ENCODE results near the gene MAGIX. TPM values are rescaled to one million over a fixed set of nuclear protein-coding genes. Genes with fewer than 3 reads are reported as not detected.

The MAGIX gene
- total RNA-seq, 1 experiment from 2014 or later, result 1.9 TPM

GRCh38 chrX:49210406-49210805 lies 47.8 kb downstream of the MAGIX start:
- Histone ChIP-seq H3K56ac (ENCODE audit: insufficient read length, low read depth, low read length) (no peak overlapping the region), H3K27me3 (ENCODE audit: insufficient read depth, low read length) (no peaks in the 10 kb centered on the region), H3K79me2 (ENCODE audit: insufficient read depth, low read length) (no peaks in the 10 kb centered on the region), H3T11ph (ENCODE audit: low read length) (no peak overlapping the region), H3K27ac (ENCODE audit: insufficient read length, low read depth, low read length) (no peak overlapping the region), H2BK5ac (ENCODE audit: insufficient read length, low read length) (no peak overlapping the region), H3K9me3 (ENCODE audit: control insufficient read depth, low read depth, low read length) (peaks cover 36% of the 10 kb centered on the region), H3K4me2 (ENCODE audit: insufficient read depth, insufficient read length, low read length) (no peak overlapping the region), H4K8ac (replicated peaks; ENCODE audit: insufficient read length, low read depth, low read length) (no peak overlapping the region), H2BK120ac (ENCODE audit: low read depth, low read length, poor library complexity, severe bottlenecking) (no peak overlapping the region), H3K9ac (ENCODE audit: extremely low read depth, insufficient read length, low read length) (no peak overlapping the region), H2AK5ac (ENCODE audit: insufficient read length, low read length) (no peak overlapping the region), H2BK12ac (ENCODE audit: insufficient read length, low read depth, low read length) (no peak overlapping the region), H3K18ac (ENCODE audit: insufficient read length, low read depth, low read length) (no peak overlapping the region), H3K4ac (ENCODE audit: low read depth, low read length) (no peak overlapping the region), H4K91ac (ENCODE audit: insufficient read length, low read depth, low read length) (no peak overlapping the region), H3K23ac (ENCODE audit: insufficient read length, low read depth, low read length) (no peak overlapping the region), H3K79me1 (ENCODE audit: insufficient read depth, low read depth, low read length, poor library complexity, severe bottlenecking) (no peaks in the 10 kb centered on the region), H3K4me1 (ENCODE audit: insufficient read depth, low read length) (no peaks in the 10 kb centered on the region), H2BK20ac (ENCODE audit: low read depth, low read length, poor library complexity, severe bottlenecking) (no peak overlapping the region), H2BK15ac (ENCODE audit: low read depth, low read length) (no peak overlapping the region), H3K23me2 (ENCODE audit: insufficient read length, low read depth, low read length, poor library complexity, severe bottlenecking) (no peaks in the 10 kb centered on the region), H3K14ac (ENCODE audit: insufficient read depth, low read length) (no peak overlapping the region), H4K5ac (ENCODE audit: insufficient read length, low read depth, low read length) (no peak overlapping the region), H2AFZ (ENCODE audit: low read length) (no peak overlapping the region), H4K20me1 (ENCODE audit: control insufficient read depth, insufficient read depth, insufficient read length) (no peaks in the 10 kb centered on the region)
- no peak for TF ChIP-seq CTCF (conservative IDR thresholded peaks at IDR 0.05)
- WGBS (ENCODE audit: extremely low coverage, insufficient read length, low lambda C conversion rate), result no CpG with 5 or more reads among the region's 8 CpGs
- peaks cover 67 to 85% of the 10 kb centered on the region in 2 experiments for H3K9me3 Mint-ChIP-seq
- H3K4me1 Mint-ChIP-seq, result peaks cover 0 to 8% of the 10 kb centered on the region in 2 experiments; a peak in 2 of 4 replicates
- no peak overlapping the region for H3K4me3 Mint-ChIP-seq
- no peak overlapping the region for H3K27ac Mint-ChIP-seq
- DNase-seq, result no peak
- H3K36me3 Mint-ChIP-seq (ENCODE audit: insufficient read depth in 1 of 3, low read depth in 3 of 3), result peaks cover 0 to 7% (median 4%) of the 10 kb centered on the region in 3 experiments; a peak in 2 of 7 replicates
- H3K27me3 Mint-ChIP-seq (ENCODE audit: low read depth), result peaks cover 7% of the 10 kb centered on the region

Measured in H9 (cell line).